A549 (cell line): Measurements from ENCODE around the gene TRAPPC11.

Source experiments
- BHLHE40 ChIP-seq: IDR thresholded peaks from 2 replicates; pipeline ENCODE4 v1.6.1; 2012; ENCODE audit warnings: low read depth, low read length, inconsistent platforms
- CHD4 ChIP-seq: fragments of 200-600 bp; sonication (generic); IDR thresholded peaks from 2 replicates; pipeline ENCODE4 v1.6.1; 2016; ENCODE audit warnings: antibody characterized with exemption, mild to moderate bottlenecking, borderline replicate concordance
- CTCF ChIP-seq: fragments of >200 bp; sonication (Bioruptor Twin); formaldehyde crosslinking; IDR thresholded peaks from 3 replicates; pipeline ENCODE4 v1.5.1; 2016
- E2F6 ChIP-seq: IDR thresholded peaks from 2 replicates; pipeline ENCODE4 v1.6.1; 2012; ENCODE audit warnings: low read depth, borderline replicate concordance
- EP300 ChIP-seq, 2 experiments: fragments of >200 bp; sonication (Bioruptor Twin); formaldehyde crosslinking; IDR thresholded peaks; 2 replicates in 1 of 2; 3 replicates in 1 of 2; pipeline ENCODE4 v1.6.1; 2016 to 2017
- POLR2A ChIP-seq: IDR thresholded peaks from 2 replicates; pipeline ENCODE4 v1.6.1; 2012; ENCODE audit warnings: mild to moderate bottlenecking, low read length
- RFX5 ChIP-seq: fragments of 450-650 bp; IDR thresholded peaks from 2 replicates; pipeline ENCODE4 v1.7.1; 2014; ENCODE audit warnings: antibody characterized with exemption, mild to moderate bottlenecking, moderate library complexity
- USF2 ChIP-seq: fragments of 450-650 bp; IDR thresholded peaks from 2 replicates; pipeline ENCODE4 v1.6.1; 2014; ENCODE audit warnings: antibody characterized with exemption

- TF ChIP-seq E2F6 (no peak), BHLHE40 (no peak), RFX5 (no peak), EP300 (IDR thresholded peaks at IDR 0.05) (no peak), POLR2A (no peak), USF2 (no peak), CTCF (no peak), CHD4 (no peak)
Observed at GRCh38 chr4:183746305-183747229, 87.5 kb downstream of the TRAPPC11 start.
